Activated CD8-positive, alpha-beta memory T cell treated with anti-CD3 and anti-CD28 coated beads, Interleukin-2, amount 50 U/mL, for 24 hours (primary cell): ENCODE measurements around the gene CTXND1.
"Not testable (repeated sequence)": the region's sequence is repeated elsewhere in the genome, so short reads cannot be mapped to it uniquely, and the experiment has no call there.

Experiments
- DNase-seq: peaks from one replicate; pipeline ENCODE4 v3.0.0-alpha.2; 2020; ENCODE audit errors: extremely low read depth

Gene CTXND1

GRCh38 chr15:80252121-80252518 is at the start of gene CTXND1:
TSS of gene CTXND1 (minus strand) at chr15:80252213. CDS start at chr15:80201949, 50,264 bp downstream.
- DNase-seq = no peak

- DNase-seq = no peak
Measured at GRCh38 chr15:80301472-80301871, 49.5 kb upstream of the CTXND1 start.

GRCh38 chr15:80295777-80296176 is 43.8 kb upstream of the CTXND1 start:
- not testable (repeated sequence) for DNase-seq

DNA sequence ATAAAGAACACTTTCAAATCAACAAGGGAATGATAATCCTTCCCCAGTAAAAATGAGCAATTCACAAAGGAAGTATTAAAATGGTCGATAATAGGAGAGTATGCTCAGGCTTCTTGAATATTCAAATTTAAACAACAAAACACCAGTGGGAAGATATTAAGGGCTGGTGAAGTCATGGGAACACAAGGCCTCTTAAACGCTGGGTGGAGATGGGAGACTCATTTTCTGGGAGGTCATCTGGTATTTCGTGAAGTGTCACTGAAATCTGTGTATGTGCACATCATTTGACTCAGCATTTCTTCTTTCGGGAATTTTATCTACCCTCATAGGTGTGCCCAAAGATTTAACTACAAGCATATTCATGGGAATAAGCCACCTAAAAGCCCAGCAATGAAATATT is 40.1 kb upstream of the CTXND1 start:
- DNase-seq = no peak

DNA sequence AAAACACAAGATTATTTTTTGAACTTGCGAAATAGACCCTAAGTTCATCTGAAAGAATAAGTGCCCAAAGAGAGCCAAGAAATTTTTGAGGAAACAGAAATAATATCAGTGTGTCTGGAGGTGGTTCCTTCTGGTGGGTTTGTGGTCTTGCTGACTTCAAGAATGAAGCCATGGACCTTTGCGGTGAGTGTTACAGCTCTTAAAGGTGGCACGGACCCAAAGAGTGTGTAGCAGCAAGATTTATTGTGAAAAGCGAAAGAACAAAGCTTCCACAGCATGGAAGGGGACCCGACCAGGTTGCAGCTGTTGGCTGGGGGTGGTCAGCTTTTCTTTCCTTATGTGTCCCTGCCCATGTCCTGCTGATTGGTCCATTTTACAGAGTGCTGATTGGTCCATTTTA is 38.9 kb upstream of the CTXND1 start:
- not testable (repeated sequence) for DNase-seq

GRCh38 chr15:80289528-80290495 is 37.8 kb upstream of the CTXND1 start:
- DNase-seq = no peak

- no peak for DNase-seq
Measured at GRCh38 chr15:80288131-80288530, 36.1 kb upstream of the CTXND1 start.

DNA sequence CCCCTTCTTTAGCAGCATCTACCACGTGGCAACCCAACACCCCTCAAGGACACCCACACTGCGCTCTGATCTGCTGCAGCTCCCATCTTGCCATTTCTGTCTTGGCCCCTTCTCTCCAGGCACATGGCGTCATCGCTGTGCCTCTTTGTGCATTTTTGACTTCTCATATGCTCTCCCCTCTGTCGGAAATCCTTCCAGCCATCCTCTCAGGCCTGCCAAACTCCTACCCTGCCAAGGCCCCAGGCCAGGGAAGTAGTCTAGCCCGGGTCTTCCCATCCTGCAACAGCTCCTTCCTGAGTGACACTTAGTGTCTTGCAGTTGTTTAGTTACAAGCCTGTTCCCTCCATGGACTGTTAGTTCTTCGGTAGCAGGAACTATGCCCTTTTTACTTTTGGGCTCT is 34.0 kb upstream of the CTXND1 start:
- DNase-seq = no peak

- DNase-seq = no peak
Measured at GRCh38 chr15:80285379-80285778, 33.4 kb upstream of the CTXND1 start.

DNA sequence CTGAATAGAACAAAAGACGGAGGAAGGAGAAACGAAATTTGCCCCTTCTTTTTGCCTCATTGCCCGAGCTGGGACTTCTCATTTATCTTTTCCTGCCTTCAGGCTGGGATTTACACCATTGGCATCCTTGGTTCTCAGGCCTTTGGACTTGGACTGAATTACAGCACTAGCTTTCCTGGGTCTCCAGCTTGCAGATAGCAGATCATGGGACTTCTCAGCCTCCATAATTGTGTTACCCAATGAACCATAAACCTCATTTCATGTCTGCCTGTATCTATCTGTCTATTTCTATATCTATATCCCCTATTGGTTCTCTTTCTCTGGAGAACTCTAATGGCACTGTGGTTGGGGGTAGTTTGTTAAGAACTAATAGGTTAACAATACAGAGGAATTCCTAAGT is 31.5 kb upstream of the CTXND1 start:
- no peak for DNase-seq

GRCh38 chr15:80277147-80277546 is 25.1 kb upstream of the CTXND1 start:
- no peak for DNase-seq

- no peak for DNase-seq
Measured at GRCh38 chr15:80275961-80276360, 23.9 kb upstream of the CTXND1 start.

DNA sequence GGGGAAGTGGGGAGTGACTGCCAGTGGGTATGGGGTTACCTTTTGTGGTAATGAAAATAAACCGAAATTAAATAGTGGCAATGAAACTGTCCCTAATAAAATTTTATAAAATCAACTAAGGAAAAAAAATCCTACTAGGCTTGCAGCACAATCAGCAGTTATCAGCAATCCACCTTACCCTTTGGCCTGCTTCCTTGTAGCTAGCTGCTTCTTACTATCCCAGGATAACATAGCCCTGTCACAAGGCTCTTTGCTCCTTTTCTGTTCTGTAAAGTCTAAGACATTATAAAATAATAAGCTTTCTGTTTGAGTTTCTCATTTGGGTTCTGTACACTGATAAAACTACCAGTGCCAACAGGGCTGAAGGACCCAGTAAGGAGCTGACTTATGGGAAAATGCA is 23.0 kb upstream of the CTXND1 start:
- no peak for DNase-seq

- no peak for DNase-seq
Measured at GRCh38 chr15:80274554-80274953, 22.5 kb upstream of the CTXND1 start.

DNA sequence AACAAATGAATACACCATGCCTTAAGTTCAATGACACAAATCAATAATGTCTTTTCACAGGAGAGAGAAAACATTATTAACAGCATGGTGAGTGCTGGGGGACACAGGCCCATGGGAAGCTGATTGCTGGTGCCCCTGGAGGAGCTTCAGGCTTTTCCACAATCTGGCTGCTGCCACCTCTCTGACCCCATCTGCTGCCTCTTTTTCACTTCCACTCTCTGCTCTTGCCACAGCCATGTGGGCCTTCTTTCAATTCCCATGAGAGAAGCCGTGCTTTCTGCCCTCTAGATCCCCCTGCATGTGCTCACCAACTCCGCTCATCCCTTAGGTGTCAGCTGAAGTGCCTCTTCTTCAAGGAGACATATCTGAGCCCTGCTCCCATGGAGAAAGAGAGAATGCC is 21.0 kb upstream of the CTXND1 start:
- no peak for DNase-seq

DNA sequence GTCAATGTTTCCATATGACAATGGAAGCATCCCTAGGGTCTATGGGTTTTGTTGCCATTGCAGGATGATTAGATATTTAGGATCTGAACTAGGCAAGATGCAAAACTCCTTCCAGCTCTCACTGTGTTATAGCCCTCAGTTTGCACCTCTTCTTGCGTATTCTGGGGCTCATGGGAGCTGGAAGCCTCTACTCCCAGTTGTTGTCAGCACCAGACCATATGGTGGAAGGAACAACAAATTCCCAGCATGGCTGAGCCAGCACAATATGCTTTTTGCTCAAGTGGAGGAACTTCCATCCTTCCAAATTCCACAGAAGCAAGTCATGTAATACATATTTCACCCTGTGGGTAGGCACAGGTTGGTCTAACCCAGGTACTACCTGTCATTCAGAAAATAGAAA is 18.5 kb upstream of the CTXND1 start:
- no peak for DNase-seq

DNA sequence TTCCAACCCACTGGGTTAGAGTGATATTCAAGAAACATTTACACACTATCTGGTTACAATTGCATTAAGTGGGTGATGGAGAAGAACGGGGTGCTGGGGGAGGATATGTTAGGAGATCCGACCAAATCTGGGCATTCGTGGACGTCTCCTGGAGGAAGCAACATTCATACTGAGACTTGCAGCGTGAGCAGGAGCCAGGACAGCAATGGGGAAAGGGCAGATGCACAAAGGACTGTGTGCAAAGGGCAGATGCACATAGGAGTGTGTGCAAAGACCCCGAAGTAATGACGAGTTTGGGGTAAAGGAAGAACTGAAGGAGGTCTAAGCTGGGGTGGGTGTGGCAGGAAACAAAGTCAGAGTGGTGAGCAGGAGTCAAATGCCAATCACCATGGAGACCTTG is 16.1 kb upstream of the CTXND1 start:
- no peak for DNase-seq

- DNase-seq = no peak
Measured at GRCh38 chr15:80267658-80268057, 15.6 kb upstream of the CTXND1 start.

- DNase-seq = no peak
Measured at GRCh38 chr15:80266745-80267144, 14.7 kb upstream of the CTXND1 start.

DNA sequence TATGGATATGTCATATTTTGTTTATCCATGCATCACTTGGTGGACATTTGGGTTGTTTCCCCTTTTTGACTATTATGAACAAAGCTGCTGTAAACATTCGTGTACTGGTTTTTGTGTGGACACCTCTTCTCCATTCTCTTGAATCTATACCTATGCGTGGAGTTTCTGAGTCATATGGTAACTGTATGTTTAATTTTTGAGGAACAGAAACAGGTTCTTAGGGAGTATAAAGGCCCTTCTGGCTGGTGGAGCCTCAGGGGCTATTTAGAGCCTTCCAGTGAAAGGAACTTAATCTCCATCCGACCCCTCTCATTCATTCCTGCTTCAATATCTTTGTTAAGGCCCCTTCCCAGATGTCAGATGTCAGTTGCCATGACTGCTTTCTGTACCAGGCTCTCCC is 14.1 kb upstream of the CTXND1 start:
- no peak for DNase-seq

DNA sequence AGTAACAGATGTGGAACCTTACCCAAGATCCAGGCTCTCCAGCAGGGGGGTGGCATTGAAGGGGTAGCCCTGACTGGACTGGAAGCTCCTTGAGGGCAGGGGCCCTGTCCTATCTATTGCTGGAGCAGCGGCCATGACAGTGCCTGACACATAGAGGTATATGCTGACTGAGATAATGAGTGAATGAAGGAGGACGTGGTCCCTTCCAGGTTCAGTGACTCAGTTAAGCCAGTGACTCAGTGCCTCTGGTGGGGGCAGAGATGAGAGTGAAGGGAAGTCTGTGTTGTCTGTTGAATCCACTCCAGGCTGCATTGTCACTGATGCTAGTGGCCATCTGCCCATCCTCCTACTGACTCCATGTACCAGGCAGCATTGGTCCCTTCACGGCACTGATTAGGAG is 13.0 kb upstream of the CTXND1 start:
- no peak for DNase-seq

DNA sequence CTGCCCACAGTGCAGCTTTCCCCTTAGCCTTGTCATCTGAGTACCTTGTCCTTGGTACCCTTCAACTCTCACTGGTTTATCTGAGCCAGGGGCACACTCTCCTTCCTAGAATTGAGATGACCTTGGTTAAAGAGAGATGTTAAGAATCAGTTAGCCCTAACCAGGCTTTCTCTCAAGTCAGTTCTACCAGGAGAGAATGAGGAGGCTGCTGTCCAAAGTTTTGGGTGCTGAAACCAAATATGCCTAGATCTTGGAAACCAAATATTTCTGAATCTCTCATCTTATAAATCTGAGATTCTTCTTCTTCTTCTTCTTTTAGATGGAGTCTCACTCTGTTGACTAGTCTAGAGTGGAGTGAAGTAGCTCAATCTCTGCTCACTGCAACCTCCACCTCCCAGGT is 12.0 kb upstream of the CTXND1 start:
- DNase-seq = no peak

GRCh38 chr15:80260551-80260950 is 8.5 kb upstream of the CTXND1 start:
- no peak for DNase-seq
